Stimulated activated CD4-positive, alpha-beta T cell treated with anti-CD3 and anti-CD28 coated beads, Interleukin-1b, Interleukin-23, amount 100 ng/mL, for 1 hour (primary cell): ENCODE data around the gene IQCN.

Source experiments
- DNase-seq, 2 donors: peaks; one replicate each; pipeline ENCODE4 v3.0.0-alpha.2; 2020; ENCODE audit warnings: low read depth in 2 of 2

The IQCN gene

DNA sequence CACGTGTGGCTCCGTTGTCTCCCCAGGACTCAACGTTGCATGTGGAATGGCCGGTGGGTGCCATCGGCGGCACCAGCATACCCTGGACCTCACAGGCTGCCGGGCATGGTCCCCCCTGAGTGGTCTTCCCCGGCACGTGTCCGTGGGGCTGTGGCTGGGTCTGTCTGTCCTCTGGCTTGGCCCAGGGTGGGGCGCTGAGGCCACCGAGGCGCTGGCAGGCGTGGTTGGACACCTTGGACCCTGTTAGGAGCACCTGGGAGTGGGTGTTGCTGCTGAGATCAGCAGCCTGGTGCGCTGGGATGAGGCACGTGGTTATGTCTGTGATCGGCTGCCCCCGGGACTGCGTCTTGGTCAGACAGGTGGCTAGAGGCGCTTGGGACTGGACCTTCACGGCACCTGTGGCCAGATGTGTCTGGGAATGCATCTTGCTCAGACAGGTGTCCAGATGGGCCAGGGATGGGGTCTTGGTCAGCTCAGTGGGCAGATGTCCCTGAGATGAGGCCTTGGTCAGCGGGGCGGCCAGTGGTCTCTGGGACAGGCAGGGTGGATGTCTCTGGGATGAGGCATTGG, 9.2 kb downstream of the IQCN start:
- DNase-seq: no peak

- DNase-seq: no peak
Observed at GRCh38 chr19:18264137-18264854, 10.0 kb downstream of the IQCN start.

GRCh38 chr19:18263324-18264136, 10.7 kb downstream of the IQCN start:
- DNase-seq: no peak

DNA sequence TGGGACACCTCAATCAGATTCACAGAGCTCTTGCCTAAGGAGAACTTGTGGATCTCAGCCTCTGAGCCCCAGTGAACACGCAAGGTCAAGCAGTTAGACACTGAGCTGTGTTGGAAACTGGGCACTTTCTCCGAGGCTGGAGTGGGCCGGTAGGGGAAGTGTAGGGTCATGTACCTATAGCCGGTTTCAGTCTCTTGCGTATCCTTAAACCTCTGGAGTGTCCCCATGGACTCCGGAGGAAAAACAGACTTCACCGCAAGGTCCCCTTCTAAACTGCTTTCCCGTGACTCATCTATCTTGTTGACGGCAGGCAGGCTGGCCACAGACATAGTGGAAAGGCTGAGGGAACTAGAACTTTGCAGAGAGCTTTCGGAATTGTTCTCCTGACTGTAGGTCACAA, 11.3 kb downstream of the IQCN start:
- no peak for DNase-seq

DNA sequence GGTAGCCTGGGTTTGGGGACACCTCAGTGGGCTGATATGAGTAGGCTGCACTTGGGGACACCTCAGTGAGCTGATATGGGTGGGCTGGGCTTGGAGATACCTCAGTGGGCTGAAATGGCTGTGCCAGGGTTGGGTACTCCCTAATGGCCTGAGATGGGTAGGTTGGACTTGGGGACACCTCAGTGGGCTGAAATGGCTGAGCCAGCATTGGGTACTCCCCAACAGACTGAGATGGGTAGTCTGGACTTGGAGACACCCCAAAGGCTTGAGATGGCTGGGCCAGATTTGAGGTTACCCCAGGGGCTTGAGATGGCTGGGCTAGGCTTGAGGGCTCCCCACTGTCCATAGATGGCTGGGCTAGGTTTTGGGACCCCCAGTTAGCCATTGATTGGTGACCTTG, 12.1 kb downstream of the IQCN start:
- DNase-seq: no peak

GRCh38 chr19:18261474-18261873, 12.8 kb downstream of the IQCN start:
- no peak for DNase-seq

- DNase-seq: no peak
Observed at GRCh38 chr19:18259893-18260292, 14.4 kb downstream of the IQCN start.

- no peak for DNase-seq
Observed at GRCh38 chr19:18257503-18258470, 16.5 kb downstream of the IQCN start.

DNA sequence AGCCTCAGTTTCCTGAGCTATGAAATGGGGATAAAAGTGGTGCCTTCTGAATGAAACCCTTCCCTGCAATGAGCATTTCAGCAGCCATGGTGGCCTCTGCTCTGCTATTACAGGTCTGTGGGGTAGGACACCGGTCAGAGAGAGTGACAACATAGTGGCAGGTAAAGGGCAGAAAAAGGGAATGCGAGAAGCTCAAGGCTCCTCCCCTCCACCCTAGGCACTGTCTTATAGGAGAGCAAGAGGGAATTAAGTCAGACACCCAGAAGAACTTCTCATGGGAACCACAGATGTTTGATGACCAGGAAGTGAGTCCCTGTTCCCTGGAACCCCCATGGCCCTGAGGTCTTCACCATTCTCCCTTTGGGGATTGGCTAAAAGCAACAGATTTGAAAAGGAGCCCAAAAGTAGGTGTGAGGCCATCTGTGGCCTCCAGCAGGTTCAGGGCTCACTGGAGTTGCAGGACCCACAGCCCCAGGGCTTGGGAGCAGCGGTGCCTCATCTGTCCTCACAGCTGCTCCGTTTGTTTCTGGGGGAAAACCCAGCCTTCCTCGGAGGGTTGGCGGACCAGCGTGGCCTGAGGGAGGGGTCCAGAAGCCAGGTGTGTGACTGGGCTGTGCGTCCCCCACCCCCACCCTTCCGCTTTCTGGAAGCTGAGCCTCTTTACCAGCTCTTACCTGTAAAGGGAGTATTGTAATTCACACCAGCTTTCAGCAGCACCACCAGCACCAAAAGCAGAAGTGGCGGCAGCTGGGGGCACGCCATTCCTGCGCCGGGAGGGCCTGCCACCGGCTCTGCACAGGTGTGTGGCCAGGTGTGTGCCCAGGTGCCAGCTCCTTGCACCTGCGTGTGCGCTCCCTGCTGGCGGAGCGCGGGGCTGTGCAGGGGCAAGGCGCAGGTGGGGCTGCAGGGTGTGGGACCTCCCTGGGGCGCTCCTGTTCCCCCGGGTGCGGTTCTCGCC, 19.4 kb downstream of the IQCN start:
- DNase-seq: no peak

DNA sequence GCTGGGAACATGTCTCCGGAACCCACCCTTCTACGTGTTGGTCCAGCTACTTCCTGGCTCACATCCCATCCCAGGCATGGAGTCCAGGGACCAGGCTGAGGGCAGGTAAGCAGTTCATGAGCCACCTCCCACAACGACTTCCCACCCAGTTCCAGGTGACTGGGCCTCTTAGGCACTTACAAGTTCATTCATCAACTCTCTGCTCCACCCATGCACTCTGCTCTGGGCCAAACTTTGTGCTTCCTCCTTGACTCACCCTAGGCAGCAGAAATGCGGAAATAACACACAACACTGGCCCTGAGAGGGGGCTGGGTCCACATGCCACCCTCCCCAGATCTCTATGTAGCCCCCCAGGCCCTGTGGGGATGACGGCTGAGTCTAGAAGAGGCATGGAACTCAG, 20.5 kb downstream of the IQCN start:
- DNase-seq: no peak

DNA sequence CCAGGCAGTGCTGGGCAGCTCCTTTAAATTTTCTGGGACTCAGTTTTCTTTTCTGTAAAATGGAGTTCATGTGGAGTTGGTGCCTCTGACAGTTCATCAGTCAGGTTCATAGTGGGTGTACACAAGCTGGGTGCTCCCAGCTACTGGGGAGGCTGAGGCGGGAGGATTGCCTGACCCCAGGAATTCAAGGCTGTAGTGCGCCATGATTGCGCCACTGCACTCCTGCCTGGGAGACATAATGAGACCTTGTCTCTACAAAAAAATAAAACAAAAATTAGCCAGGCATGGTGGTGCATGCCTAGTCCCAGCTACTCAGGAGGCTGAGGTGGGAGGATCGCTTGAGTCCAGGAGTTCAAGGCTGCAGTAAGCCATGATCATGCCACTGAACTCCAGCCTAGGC, 21.1 kb downstream of the IQCN start:
- DNase-seq: no peak

DNA sequence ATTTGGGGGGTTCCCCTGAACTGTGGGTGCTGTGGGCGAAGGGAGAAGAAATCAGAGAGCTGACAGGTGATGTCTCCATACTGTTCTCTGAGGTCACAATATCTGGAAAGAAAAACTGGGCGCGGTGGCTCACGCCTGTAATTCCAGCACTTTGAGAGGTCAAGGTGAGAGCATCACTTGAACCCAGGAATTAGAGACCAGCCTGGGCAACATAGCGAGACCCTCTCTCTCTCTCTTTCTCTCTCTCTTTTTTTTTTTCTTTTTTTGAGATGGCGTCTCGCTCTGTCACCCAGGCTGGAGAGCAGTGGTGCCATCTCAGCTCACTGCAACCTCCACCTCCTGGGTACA, 21.9 kb downstream of the IQCN start:
- no peak for DNase-seq

- peak; percentile 65 to 78 for DNase-seq
Observed at GRCh38 chr19:18251587-18252369, 22.5 kb downstream of the IQCN start.

DNA sequence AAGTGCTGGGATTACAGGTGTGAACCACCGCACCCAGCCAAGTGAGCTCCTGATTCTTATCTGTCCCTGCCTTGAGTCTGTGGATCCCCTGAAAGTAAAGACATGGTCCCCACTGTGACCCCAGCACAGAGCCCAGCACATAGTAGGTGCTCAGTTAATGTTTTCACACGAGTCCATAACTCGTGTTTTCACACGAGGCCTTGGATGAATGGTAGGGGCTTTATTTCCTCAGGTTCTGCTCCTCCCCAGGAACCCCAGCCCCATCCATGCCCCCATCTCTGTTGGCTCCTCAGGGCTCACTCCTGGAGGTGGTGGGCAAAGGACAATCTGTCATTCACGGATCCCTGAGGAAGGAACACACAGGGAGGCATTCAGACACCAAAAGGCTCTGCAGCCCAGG, 24.4 kb downstream of the IQCN start:
- DNase-seq: no peak

DNA sequence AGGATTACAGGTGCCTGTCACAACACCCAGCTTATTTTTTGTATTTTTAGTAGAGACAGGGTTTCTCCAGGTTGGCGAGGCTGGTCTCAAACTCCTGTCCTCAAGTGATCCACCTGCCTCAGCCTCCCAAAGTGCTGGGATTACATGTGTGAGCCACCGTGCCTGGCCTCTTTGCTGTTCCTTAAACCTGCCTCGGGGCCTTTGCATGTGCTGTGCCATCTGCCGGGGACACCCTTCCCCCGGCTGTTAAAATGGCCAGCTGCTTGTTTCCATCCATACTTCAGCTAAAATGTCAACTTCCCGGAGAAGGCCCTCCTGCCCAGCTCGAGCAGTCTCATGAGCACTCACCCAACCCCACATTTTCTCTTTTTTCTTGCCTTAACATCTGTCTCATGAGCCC, 29.0 kb downstream of the IQCN start:
- no peak for DNase-seq

GRCh38 chr19:18239303-18239702, 34.9 kb downstream of the IQCN start:
- DNase-seq: no peak

GRCh38 chr19:18234194-18234593, 40.1 kb downstream of the IQCN start:
- no peak for DNase-seq

DNA sequence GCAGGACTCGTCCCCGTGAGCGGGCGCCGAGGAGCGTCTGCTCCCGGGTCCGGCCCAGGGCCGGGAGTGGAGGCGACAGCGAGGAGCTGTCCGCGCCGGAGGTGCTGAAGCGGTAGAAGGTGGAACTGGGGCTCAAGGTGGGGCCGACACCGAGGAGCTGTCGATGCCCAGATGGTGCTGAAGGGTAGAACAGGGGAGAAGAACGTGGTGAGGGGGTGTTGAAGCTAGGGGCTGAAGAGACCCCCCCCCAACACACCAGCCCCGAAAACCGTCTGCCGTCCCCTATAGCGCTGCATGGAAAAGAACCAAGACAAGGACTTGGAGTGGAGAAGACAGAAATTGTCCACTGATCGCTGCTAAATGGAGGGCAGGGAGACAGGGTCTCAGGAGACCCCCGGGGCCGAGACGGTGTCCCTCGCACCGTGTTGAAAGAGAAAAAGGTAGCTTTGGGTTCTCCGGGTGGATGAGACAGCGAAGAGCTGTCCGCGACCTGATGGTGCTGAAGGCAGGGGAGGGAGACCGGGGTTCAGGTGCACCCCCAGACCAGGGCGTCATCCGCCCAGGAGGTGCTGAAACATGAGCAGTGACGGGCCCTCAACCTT, 40.9 kb downstream of the IQCN start:
- DNase-seq: peak in 1 of 2 donors; percentile 32

DNA sequence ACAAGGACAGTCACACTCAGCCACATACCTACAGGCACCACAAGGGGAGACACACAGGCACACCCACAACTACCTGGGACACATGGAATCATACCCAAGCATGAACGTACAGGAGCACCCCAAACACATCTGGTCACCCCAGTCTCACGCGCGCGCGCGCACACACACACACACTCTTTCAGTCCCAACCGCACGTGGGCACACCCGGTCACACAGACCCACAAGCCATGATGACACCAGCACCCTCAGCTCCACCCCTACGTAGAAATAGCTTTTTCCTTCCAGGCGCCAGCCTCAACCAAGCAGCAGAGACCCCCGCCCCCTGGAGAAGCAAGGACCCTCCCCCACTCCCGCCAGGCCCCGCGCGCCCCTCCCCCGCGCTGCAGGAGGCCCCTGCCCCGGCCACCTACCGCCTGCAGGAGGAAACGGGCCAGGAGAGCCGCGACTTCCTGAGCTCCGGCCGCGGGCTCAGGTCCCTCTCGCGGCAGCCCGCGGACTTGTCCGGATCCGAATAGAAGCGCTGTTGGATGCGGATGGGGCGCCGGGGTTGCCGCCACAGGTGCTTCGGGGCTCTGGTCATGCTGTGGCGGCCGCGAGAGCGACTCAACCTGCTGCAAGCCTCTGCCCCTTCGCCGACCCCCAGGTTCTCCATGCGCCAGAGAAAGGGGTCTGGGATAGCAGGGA, 41.6 kb downstream of the IQCN start:
- no peak for DNase-seq
